H1 (cell line): ENCODE measurements around the gene EXD2. TPM values are rescaled to one million over a fixed set of nuclear protein-coding genes. Genes with fewer than 3 reads are reported as not detected.

Experiments
- CTCF ChIA-PET: fragments of 300-600 bp; sonication (Branson Sonifier 250); formaldehyde crosslinking; loops from one replicate; lab custom pipeline; 2021; ENCODE audit not compliant: partially characterized antibody; lab: Charles Lee
- POLR2A ChIA-PET: fragments of 300-600 bp; sonication (Branson Sonifier 250); formaldehyde crosslinking; loops from one replicate; lab custom pipeline; 2021; ENCODE audit warnings: inconsistent platforms; ENCODE audit not compliant: partially characterized antibody; lab: Charles Lee
- DNase-seq, 2 experiments: peaks; one replicate each; pipeline versions ENCODE4 v3.0.0 to v3.0.0-alpha.2; 2010 to 2022; ENCODE audit warnings: low spot score in 2 of 2, low read depth in 1 of 2, mixed read lengths in 1 of 2
- FAIRE-seq: peaks from 2 replicates; lab custom pipeline; 2011; peaks lifted over from hg19 to GRCh38; lab: Jason Lieb, UNC
- H2AFZ ChIP-seq: 2 replicates; pipeline ENCODE4 v1.8.1; 2012; ENCODE audit warnings: low read length, inconsistent platforms
- H2AK5ac ChIP-seq: 2 replicates; pipeline ENCODE4 v1.6.1; 2013; ENCODE audit warnings: low read depth, low read length
- H2BK120ac ChIP-seq: replicated peaks from 2 replicates; pipeline ENCODE3; 2013; ENCODE audit warnings: low read depth, low read length, inconsistent platforms
- H2BK12ac ChIP-seq: 2 replicates; pipeline ENCODE4 v1.6.1; 2013; ENCODE audit warnings: low read depth, low read length
- H2BK15ac ChIP-seq: 2 replicates; pipeline ENCODE4 v1.6.1; 2013; ENCODE audit warnings: low read length
- H2BK20ac ChIP-seq: 2 replicates; pipeline ENCODE4 v1.6.1; 2013; ENCODE audit warnings: low read length
- H2BK5ac ChIP-seq: 2 replicates; pipeline ENCODE4 v1.6.1; 2013; ENCODE audit warnings: low read depth, low read length
- H3K14ac ChIP-seq: 2 replicates; pipeline ENCODE4 v1.6.1; 2013; ENCODE audit warnings: inconsistent platforms; ENCODE audit not compliant: insufficient read length
- H3K18ac ChIP-seq: 2 replicates; pipeline ENCODE4 v1.6.1; 2013; ENCODE audit warnings: low read length; ENCODE audit errors: extremely low read depth
- H3K23ac ChIP-seq: 2 replicates; pipeline ENCODE4 v1.6.1; 2013; ENCODE audit warnings: inconsistent platforms; ENCODE audit not compliant: insufficient read length
- H3K23me2 ChIP-seq: 2 replicates; pipeline ENCODE4 v1.6.1; 2013; ENCODE audit warnings: low read depth, low read length
- H3K27ac ChIP-seq: 2 replicates; pipeline ENCODE4 v1.6.1; 2011; ENCODE audit warnings: low read depth, low read length, inconsistent platforms
- H3K27me3 ChIP-seq, 4 experiments: replicated peaks in 1 of 4; 1 replicate in 1 of 4; 2 replicates in 3 of 4; pipeline versions ENCODE4 v1.6.1 to v1.8.1; 2011 to 2013; ENCODE audit warnings: low read length in 3 of 4, mild to moderate bottlenecking in 3 of 4, inconsistent platforms in 2 of 4, mixed read lengths in 2 of 4, moderate library complexity in 1 of 4; ENCODE audit not compliant: control insufficient read depth in 3 of 4, insufficient read depth in 3 of 4; ENCODE audit errors: extremely low read depth in 1 of 4
- H3K36me3 ChIP-seq, 4 experiments: 2 replicates each; pipeline versions ENCODE4 v1.6.1 to v1.8.1; 2011 to 2013; ENCODE audit warnings: mild to moderate bottlenecking in 4 of 4, low read length in 3 of 4, moderate library complexity in 2 of 4, control low read depth in 1 of 4, inconsistent platforms in 1 of 4; ENCODE audit not compliant: insufficient read depth in 4 of 4, control insufficient read depth in 2 of 4
- H3K4ac ChIP-seq: replicated peaks from 2 replicates; pipeline ENCODE3; 2013; ENCODE audit warnings: low read length, low read depth, mixed read lengths, inconsistent platforms; ENCODE audit not compliant: insufficient read length
- H3K4me1 ChIP-seq, 4 experiments: replicated peaks in 1 of 4; 1 replicate in 1 of 4; 2 replicates in 3 of 4; pipeline versions ENCODE4 v1.6.1 to v1.8.1; 2011 to 2013; ENCODE audit warnings: low read length in 3 of 4, inconsistent platforms in 2 of 4, mixed read lengths in 1 of 4; ENCODE audit not compliant: insufficient read depth in 4 of 4, control insufficient read depth in 3 of 4
- H3K4me2 ChIP-seq, 2 experiments: 2 replicates each; pipeline versions ENCODE4 v1.6.1 to v1.8.1; 2011 to 2013; ENCODE audit warnings: low read depth in 2 of 2, low read length in 2 of 2, control low read depth in 1 of 2, inconsistent platforms in 1 of 2, mild to moderate bottlenecking in 1 of 2; ENCODE audit not compliant: insufficient read depth in 1 of 2
- H3K4me3 ChIP-seq, 4 experiments: fragments of 200-600, 300-600 bp in 1 of 4; sonication (generic), shearing (Covaris generic), sonication (Bioruptor Twin) in 1 of 4; 2 replicates each; pipeline versions ENCODE4 v1.5.1 to v1.8.1; 2011 to 2016; ENCODE audit warnings: low read length in 4 of 4, low read depth in 3 of 4, control low read depth in 2 of 4, inconsistent platforms in 2 of 4, mild to moderate bottlenecking in 2 of 4, mixed read lengths in 1 of 4, moderate library complexity in 1 of 4; ENCODE audit not compliant: insufficient read depth in 2 of 4; ENCODE audit errors: extremely low read depth in 1 of 4
- H3K56ac ChIP-seq: replicated peaks from 2 replicates; pipeline ENCODE3; 2013; ENCODE audit warnings: low read depth, mild to moderate bottlenecking, mixed read lengths, low read length, inconsistent platforms; ENCODE audit not compliant: insufficient read length
- H3K79me1 ChIP-seq: 2 replicates; pipeline ENCODE4 v1.6.1; 2013; ENCODE audit warnings: low read depth, low read length, control low read depth
- H3K79me2 ChIP-seq, 2 experiments: 2 replicates each; pipeline versions ENCODE4 v1.6.1 to v1.8.1; 2012 to 2013; ENCODE audit warnings: low read length in 2 of 2, mild to moderate bottlenecking in 2 of 2, inconsistent platforms in 1 of 2; ENCODE audit not compliant: insufficient read depth in 2 of 2, control insufficient read depth in 1 of 2
- H3K9ac ChIP-seq, 4 experiments: replicated peaks in 1 of 4; 1 replicate in 1 of 4; 2 replicates in 3 of 4; pipeline versions ENCODE4 v1.6.1 to v1.8.1; 2011 to 2013; ENCODE audit warnings: low read depth in 3 of 4, low read length in 3 of 4, control low read depth in 2 of 4, mild to moderate bottlenecking in 2 of 4, moderate library complexity in 2 of 4, inconsistent platforms in 1 of 4; ENCODE audit errors: extremely low read depth in 1 of 4
- H3K9me3 ChIP-seq, 2 experiments: 2 replicates each; pipeline versions ENCODE4 v1.6.1 to v1.8.1; 2012 to 2013; ENCODE audit warnings: mild to moderate bottlenecking in 2 of 2, moderate library complexity in 2 of 2, control low read depth in 1 of 2, inconsistent platforms in 1 of 2, low read depth in 1 of 2, low read length in 1 of 2, mixed read lengths in 1 of 2; ENCODE audit not compliant: insufficient read depth in 2 of 2
- H4K20me1 ChIP-seq, 2 experiments: replicated peaks in 1 of 2; 2 replicates each; pipeline versions ENCODE3 to v1.8.1; 2011 to 2013; ENCODE audit warnings: inconsistent platforms in 2 of 2, low read length in 2 of 2, mild to moderate bottlenecking in 1 of 2; ENCODE audit not compliant: insufficient read depth in 2 of 2, control insufficient read depth in 1 of 2
- H4K5ac ChIP-seq: 2 replicates; pipeline ENCODE4 v1.6.1; 2013; ENCODE audit warnings: low read length, low read depth, mixed read lengths, inconsistent platforms; ENCODE audit not compliant: insufficient read length
- H4K8ac ChIP-seq: 2 replicates; pipeline ENCODE4 v1.8.0; 2013; ENCODE audit warnings: mild to moderate bottlenecking, moderate library complexity, low read length, inconsistent platforms; ENCODE audit not compliant: insufficient read depth; ENCODE audit errors: extremely low read depth
- H4K91ac ChIP-seq: replicated peaks from 2 replicates; pipeline ENCODE3; 2013; ENCODE audit warnings: low read length, mixed read lengths, inconsistent platforms; ENCODE audit not compliant: insufficient read length
- BACH1 ChIP-seq: IDR thresholded peaks from 2 replicates; pipeline ENCODE4 v1.6.1; 2012; ENCODE audit warnings: low read length, improper control_type of control experiment
- CHD1 ChIP-seq: IDR thresholded peaks from 2 replicates; pipeline ENCODE4 v1.6.1; 2012; ENCODE audit warnings: low read depth, low read length, improper control_type of control experiment
- EP300 ChIP-seq, 2 experiments: IDR thresholded peaks; 1 replicate in 1 of 2; 2 replicates in 1 of 2; pipeline ENCODE4 v1.6.1; 2011 to 2012; ENCODE audit warnings: low read depth in 2 of 2, low read length in 2 of 2, mild to moderate bottlenecking in 2 of 2, borderline replicate concordance in 1 of 2, inconsistent platforms in 1 of 2, moderate library complexity in 1 of 2
- JUN ChIP-seq: IDR thresholded peaks from 2 replicates; pipeline ENCODE4 v1.6.1; 2011; ENCODE audit warnings: low read depth, mild to moderate bottlenecking, improper control_type of control experiment, low read length
- POLR2AphosphoS5 ChIP-seq: IDR thresholded peaks from 2 replicates; pipeline ENCODE4 v1.6.1; 2011; ENCODE audit warnings: low read depth, low read length
- SAP30 ChIP-seq: fragments of 300-600 bp; sonication (generic); IDR thresholded peaks from 2 replicates; pipeline ENCODE4 v1.7.1; 2012; ENCODE audit warnings: low read length, moderate library complexity, mild to moderate bottlenecking, inconsistent platforms; ENCODE audit not compliant: insufficient read depth, insufficient replicate concordance
- SIN3A ChIP-seq, 2 experiments: IDR thresholded peaks in 1 of 2; conservative IDR thresholded peaks in 1 of 2; 2 replicates each; pipeline ENCODE4 v1.6.1; 2011 to 2012; ENCODE audit warnings: low read length in 2 of 2, improper control_type of control experiment in 1 of 2, low read depth in 1 of 2, mild to moderate bottlenecking in 1 of 2
- SIRT6 ChIP-seq: IDR thresholded peaks from one replicate; pipeline ENCODE4 v1.7.1; 2012; ENCODE audit warnings: low read length, inconsistent platforms
- SP4 ChIP-seq: IDR thresholded peaks from 2 replicates; pipeline ENCODE4 v1.6.1; 2012; ENCODE audit warnings: low read length, inconsistent platforms
- TAF1 ChIP-seq: IDR thresholded peaks from 2 replicates; pipeline ENCODE4 v1.6.1; 2011; ENCODE audit warnings: mild to moderate bottlenecking, low read depth, low read length
- TBP ChIP-seq: IDR thresholded peaks from 2 replicates; pipeline ENCODE4 v1.6.1; 2011; ENCODE audit warnings: low read depth, low read length, improper control_type of control experiment
- TEAD4 ChIP-seq: IDR thresholded peaks from 2 replicates; pipeline ENCODE4 v1.6.1; 2012; ENCODE audit warnings: low read depth, low read length, inconsistent platforms, mixed read lengths
- USF2 ChIP-seq: IDR thresholded peaks from 2 replicates; pipeline ENCODE4 v1.6.1; 2011; ENCODE audit warnings: low read length, improper control_type of control experiment
- YY1 ChIP-seq: IDR thresholded peaks from 2 replicates; pipeline ENCODE4 v1.6.1; 2011; ENCODE audit warnings: low read depth, mild to moderate bottlenecking, low read length
- WGBS, 2 experiments: shearing (Covaris generic) in 1 of 2; methylation state at CpG; one replicate each; pipeline versions ENCODE4 v1.1.6 to v1.1.7; 2013 to 2015; ENCODE audit warnings: low lambda C conversion rate in 2 of 2, mixed read lengths in 2 of 2, inconsistent platforms in 1 of 2, low coverage in 1 of 2, missing lambda C conversion rate in 1 of 2; ENCODE audit not compliant: insufficient replicate concordance in 2 of 2, insufficient coverage in 1 of 2, insufficient read length in 1 of 2; ENCODE audit errors: extremely low coverage in 1 of 2, missing lambda C conversion rate in 1 of 2; 5-methylcytosine and 5-hydroxymethylcytosine counted together
- polyA plus RNA-seq, 7 experiments: library from polyadenylated mRNA; depleted of rRNA in 3 of 7; stranded (reverse) in 5 of 7; unstranded in 2 of 7; fragments of >200 nt in 5 of 7; fragments of 200-250 nt in 2 of 7; gene quantifications; 1 replicate in 5 of 7; 2 replicates in 1 of 7; 4 replicates in 1 of 7; pipeline versions ENCODE4 v1.2.1 to v1.2.3, GENCODE V29; 2011 to 2013; ENCODE audit warnings: missing spikeins in 2 of 7, mixed read lengths in 2 of 7
- total RNA-seq: library from RNA; stranded (reverse); fragmentation: NEBNext Ultra II Directional; extraction: Animal tissue kit (Norgen Biotek cat#: 25700); gene quantifications from 2 replicates; pipeline ENCODE4 v1.2.1, GENCODE V29; 2021

EXD2 gene
- total and polyA plus RNA-seq, 2 of the 8 experiments (the other 6 are each of a cell fraction or from before 2014, with no cell fraction given) = 11.9 to 25.9 TPM

GRCh38 chr14:69275331-69275730 lies 84.0 kb downstream of the EXD2 start:
- Histone ChIP-seq H2AK5ac (no peak overlapping the region), H2BK12ac (no peak overlapping the region), H4K8ac (no peak overlapping the region), H3K4ac (no peak overlapping the region), H3K4me3 (no peak overlapping the region), H2BK5ac (no peak overlapping the region), H3K23ac (no peak overlapping the region), H3K36me3 (no peaks in the 10 kb centered on the region), H2BK15ac (no peak overlapping the region), H4K20me1 (no peaks in the 10 kb centered on the region), H3K27ac (no peak overlapping the region), H3K23me2 (no peaks in the 10 kb centered on the region), H3K9me3 (no peaks in the 10 kb centered on the region), H3K27me3 (peaks cover 0 to 2% (median 0%) of the 10 kb centered on the region in 4 experiments; a peak in 1 of 7 replicates), H3K56ac (no peak overlapping the region), H3K14ac (no peak overlapping the region), H3K79me2 (no peaks in the 10 kb centered on the region), H3K79me1 (no peaks in the 10 kb centered on the region), H3K4me2 (no peak overlapping the region), H3K18ac (no peak overlapping the region), H2AFZ (no peak overlapping the region), H4K91ac (no peak overlapping the region), H4K5ac (no peak overlapping the region), H3K4me1 (peaks cover 0 to 5% (median 0%) of the 10 kb centered on the region in 4 experiments; a peak in 2 of 7 replicates), H3K9ac (no peak overlapping the region), H2BK120ac (no peak overlapping the region), H2BK20ac (no peak overlapping the region)
- no peak for FAIRE-seq
- no peak for DNase-seq
- POLR2A ChIA-PET = interaction anchor here (1.3 to 2.0 kb wide), 2 partner anchors 13 to 24 kb away, joined by 3 to 8 read pairs; no protein-coding TSS in a partner anchor
- WGBS, 2 experiments = 100% methylated on average over 2 of the region's 2 CpGs; no CpG with 5 or more reads in 1 of the 2 experiments
- CTCF ChIA-PET = interaction anchor here (0.5 to 2.1 kb wide), 13 partner anchors 13 to 740 kb away, joined by 3 to 7 read pairs (median 4); partner anchors contain the start of gene GALNT16
- TF ChIP-seq TBP (no peak), CHD1 (no peak), SP4 (no peak), YY1 (no peak), USF2 (no peak), EP300 (IDR thresholded peaks at IDR 0.05; ENCODE audit: borderline replicate concordance in 1 of 2, low read depth in 2 of 2, low read length in 2 of 2) (no peak), TEAD4 (no peak), TAF1 (no peak), JUN (no peak), SIN3A (conservative IDR thresholded peaks at IDR 0.05 in 1 of 2, IDR thresholded peaks at IDR 0.05 in 1 of 2; ENCODE audit: low read depth in 1 of 2, low read length in 2 of 2) (no peak), POLR2AphosphoS5 (no peak), SAP30 (no peak), BACH1 (no peak), SIRT6 (no peak)
